Left ventricle myocardium superior (tissue), 1 donor: ENCODE data around the gene NEGR1. TPM values are rescaled to one million over a fixed set of nuclear protein-coding genes. Genes with fewer than 3 reads are reported as not detected.

ENCODE experiments used
- ATAC-seq: fragments of 200-7000 bp; cut with Tn5 transposase; one replicate; pipeline ENCODE4 v1.9.1; 2020; ENCODE audit warnings: mild to moderate bottlenecking, moderate library complexity
- DNase-seq: peaks from one replicate; pipeline ENCODE4 v3.0.0-alpha.2; 2020
- intact Hi-C: fragments of 100-400 bp; cut with micrococcal nuclease; formaldehyde crosslinking; loops from one replicate; pipeline ENCODE4 v1.11.0; 2022
- total RNA-seq: library from RNA; stranded (reverse); fragmentation: NEBNext Ultra II Directional; extraction: Animal tissue kit (Norgen Biotek cat#: 25700); gene quantifications from one replicate; pipeline ENCODE4 v1.2.1, GENCODE V29; 2021
- donor health status: DM: no; HTN: yes; CAD: no; lungs with severe emphysema.

NEGR1 gene
- total RNA-seq, 1 donor from 2014 or later = 10.6 TPM

DNA sequence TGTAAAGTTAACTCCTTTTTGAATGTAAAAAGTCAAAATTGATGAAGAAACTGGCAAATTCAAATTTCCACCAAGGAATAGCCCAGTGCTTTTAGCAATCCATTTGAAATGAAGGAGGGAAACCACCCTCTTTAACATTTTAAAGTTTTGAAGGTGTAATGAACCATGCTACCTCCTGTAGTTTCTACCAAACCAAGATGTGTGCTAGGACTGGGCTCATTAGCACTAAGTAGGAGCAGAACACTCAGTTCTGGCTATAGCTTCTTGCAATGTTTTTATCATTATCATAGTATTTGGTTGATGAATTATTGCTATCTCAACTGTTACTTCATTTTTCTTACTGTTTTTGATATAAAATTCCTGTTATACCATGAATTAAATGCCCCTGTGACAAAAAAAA, 882.3 kb downstream of the NEGR1 start:
- intact Hi-C loops = no loop called here
- DNase-seq (no peak), ATAC-seq (no peak)

DNA sequence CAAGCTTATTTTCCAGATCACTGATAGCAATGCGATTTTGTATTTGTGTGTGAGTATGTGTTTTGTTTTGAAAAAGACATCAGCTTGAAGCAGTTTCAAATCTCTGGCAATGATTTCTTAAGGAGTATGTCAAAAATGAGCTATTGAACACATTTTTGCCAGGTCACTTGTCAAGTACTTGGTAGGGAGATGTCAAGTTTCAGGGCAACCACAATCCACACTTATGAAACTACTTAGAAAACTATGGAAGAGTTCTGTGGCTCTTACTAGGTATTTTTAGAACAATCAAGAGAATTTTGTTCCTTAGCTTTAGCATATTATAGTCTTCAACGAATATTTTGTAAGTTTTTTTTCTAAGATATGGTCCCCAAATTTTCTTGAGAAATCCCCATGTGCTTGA, 882.7 kb downstream of the NEGR1 start:
- DNase-seq (no peak), ATAC-seq (no peak)
- intact Hi-C loops = no loop called here

DNA sequence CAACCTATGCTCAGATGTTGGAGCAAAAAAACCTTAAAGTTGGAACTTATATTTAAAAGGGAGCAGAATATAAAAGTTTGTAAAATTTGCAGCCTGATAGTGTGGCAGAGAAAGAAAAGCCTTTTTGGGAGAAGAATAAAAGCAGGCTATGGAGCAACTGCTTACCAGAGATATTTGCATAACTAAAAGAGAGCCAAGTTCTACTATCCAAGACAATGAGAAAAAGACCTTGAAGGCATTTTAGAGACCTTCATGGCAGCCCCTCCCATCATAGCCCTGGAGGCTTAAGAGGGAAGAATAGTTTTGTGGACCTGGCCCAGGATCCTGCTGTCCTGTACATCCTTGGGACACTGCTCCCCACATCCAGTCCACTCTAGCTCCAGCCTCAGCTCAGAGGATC, 889.0 kb downstream of the NEGR1 start:
- ATAC-seq (no peak), DNase-seq (no peak)
- intact Hi-C loops = no loop called here

DNA sequence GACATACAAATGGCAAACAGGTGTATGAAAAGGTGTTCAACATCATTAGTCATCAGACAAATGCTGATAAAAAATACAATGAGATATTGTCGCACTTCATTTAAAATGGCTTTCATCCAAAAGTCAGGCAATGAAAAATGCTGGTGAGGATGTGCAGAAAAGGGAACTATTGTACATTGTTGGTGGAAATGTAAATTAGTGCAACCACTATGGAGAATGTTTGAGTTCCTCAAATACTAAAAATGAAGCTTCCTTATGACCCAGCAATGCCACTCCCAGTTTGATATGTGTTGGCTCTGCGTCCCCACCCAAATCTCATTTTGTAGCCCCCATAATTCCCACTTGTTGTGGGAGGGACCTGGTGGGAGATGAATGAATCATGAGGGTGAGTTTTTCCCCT, 891.8 kb downstream of the NEGR1 start:
- intact Hi-C loops = no loop called here
- no peak for DNase-seq
- ATAC-seq = no peak

DNA sequence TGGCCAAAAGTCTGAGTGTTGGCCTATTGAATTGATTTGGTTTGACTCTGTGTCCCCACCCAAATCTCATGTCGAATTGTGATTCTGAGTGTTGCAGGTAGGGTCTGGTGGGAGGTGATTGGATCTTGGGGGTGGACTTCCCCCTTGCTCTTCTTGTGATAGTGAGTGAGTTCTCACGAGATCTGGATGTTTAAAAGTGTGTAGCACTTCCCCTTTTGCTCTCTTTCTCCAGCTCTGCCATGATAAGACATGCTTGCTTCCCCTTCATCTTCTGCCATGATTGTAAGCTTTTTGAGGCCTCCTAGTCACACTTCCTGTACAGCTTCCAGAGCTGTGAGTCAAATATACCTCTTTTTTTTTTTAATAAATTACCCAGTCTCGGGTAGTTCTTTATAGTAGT, 904.5 kb downstream of the NEGR1 start:
- DNase-seq (no peak), ATAC-seq (no peak)
- intact Hi-C loops = no loop called here

DNA sequence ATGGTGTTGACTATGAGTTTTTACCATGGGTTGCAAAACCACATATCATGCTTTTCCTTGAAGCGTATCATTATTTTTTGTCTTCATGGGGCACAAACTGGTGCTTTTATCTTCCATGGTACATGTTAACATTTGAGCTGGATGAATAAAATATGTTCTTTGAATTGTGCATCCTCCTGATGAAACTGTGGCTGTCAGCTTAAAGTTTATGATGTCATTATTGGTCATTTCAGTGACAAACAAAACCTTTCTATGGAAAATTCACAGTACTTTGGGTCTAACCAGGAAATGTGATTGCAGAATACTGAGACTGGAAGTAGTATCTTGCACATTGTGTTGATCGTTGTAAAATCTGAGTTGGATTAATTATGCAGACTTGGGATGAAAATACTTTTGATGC, 909.8 kb downstream of the NEGR1 start:
- intact Hi-C loops = no loop called here
- no peak for DNase-seq
- no peak for ATAC-seq

DNA sequence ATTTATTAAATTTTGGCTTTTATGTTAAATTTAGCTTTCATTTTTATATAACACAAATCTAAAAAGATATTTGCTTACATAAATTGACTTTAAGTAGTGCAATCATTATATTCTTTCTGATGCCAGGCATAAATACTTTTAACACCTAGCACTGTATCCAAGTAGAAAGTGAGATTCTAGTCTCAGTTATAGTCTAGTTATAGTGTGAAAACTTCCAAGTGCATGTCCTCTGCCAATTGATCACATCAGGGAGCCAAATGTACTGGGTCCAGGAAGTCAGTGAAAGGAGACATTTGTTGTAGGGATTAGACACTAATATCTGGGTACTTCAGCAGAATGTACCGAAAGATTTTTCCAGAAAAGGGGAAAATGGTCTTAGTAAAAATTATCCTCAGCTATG, 910.8 kb downstream of the NEGR1 start:
- ATAC-seq = no peak
- DNase-seq = no peak
- intact Hi-C loops = no loop called here

DNA sequence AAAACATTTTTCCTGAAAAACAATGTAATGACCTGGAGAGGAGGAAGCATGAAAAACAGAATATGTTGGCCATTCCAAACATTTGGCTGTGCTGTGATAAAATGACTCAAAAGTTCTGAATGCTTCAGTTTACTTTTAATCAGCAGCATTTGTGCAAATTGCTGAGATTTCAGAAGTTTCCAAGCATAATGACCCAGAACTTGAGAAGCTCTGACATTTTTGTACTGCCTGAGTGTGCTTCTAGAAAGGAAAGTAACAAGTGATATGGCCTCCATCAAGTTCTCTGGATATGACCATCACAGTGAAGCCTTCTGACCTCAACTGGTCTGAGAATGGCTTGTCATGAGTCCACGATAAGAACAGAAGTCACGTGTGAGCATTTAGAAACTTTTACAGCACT, 918.1 kb downstream of the NEGR1 start:
- intact Hi-C loops = no loop called here
- DNase-seq (no peak), ATAC-seq (no peak)

DNA sequence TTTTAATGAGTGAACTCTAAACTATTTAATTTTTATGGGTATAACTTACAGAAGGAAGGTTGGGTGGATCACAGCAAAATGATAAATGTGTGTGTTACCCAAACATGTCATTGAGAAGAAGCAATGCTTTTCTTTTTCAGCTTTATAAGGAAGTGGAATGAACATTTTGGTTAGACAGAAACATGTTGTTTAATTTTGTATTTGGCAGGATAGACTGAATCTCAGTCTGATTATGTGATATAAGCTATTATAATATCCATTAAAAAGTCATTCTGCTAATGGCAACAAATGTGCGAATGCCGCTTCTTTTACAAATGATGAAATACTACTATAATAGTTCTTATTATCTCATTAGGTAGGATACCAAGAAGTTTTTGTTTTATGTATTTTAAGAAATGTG, 919.6 kb downstream of the NEGR1 start:
- ATAC-seq (no peak), DNase-seq (no peak)
- intact Hi-C loops = no loop called here

DNA sequence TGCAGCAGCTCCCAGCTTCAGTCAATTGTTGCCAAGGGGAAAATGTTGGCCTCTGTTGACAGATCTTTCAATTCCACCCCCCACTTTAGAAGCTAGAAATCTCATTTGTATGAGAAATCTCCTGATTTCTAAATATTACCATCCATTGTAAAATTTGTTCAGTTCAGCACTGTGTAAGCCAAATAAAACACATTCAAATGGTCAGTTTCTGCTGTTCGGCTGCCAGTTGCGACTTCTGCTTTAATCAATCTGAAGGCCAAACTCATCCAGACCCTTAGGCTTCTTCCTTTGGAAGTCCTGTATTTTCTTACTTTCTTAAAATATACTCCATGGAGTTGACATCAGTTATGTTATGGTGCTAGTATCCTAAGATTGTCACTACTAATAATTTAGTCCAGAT, 920.3 kb downstream of the NEGR1 start:
- intact Hi-C loops = no loop called here
- DNase-seq = no peak
- ATAC-seq = no peak

DNA sequence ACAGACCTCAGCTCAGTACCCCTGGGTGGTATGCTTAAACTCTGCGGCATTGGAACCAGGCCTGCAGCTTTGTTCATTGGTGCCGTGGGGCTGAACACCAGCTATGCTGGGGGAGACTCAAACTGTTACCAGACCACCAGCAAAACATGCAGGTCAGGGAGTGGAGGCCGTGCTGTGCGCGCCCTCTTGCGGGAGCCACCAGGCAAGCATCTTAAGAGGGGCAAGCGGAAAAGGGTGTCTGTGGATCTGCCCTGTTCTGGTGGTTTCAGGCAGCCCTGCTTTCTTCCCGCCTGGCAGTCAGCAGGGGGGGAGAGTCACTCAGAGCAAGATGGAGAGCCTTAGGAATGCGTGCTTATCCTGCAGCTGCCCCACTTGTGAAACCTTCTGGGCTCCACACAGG, 924.6 kb downstream of the NEGR1 start:
- intact Hi-C loops = no loop called here
- ATAC-seq = no peak
- no peak for DNase-seq

DNA sequence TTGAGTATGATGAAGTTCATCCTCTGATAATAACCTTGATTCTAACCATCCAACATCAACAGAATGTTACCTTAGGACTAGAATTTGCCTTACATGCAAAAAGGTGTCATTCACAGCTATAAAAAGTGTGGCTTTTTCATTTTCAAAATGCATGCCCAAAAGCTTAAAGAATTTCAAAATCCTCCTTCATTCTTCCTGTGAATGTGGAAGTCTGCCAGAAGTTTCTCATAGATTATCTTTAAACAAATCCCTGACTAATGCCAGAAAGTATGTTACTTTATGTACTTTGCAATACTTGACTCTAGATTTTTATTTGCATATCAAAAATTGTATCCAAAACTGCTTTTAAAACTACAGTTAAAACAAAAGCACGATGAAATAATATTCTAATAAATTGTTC, 930.9 kb downstream of the NEGR1 start:
- intact Hi-C loops = no loop called here
- ATAC-seq = no peak
- DNase-seq = no peak

DNA sequence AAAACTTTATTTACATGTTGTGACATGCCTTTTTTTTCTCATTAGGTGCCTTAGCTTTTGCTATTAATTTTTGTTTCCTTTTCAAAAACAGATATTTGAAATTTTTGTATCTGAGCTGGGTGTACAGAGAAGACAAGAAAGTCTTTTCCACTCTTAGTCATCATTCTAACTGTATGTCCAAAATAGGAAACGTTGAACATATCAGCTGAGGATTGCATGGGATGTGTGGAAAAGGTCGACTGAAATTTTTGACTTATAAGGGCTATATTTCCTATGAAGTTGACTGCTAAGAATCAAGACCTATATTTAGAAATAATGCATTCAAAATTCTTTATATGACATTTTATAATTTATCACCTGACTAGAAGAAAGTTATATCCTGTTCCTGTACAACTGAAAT, 931.5 kb downstream of the NEGR1 start:
- intact Hi-C loops = no loop called here
- ATAC-seq = no peak
- DNase-seq = no peak

DNA sequence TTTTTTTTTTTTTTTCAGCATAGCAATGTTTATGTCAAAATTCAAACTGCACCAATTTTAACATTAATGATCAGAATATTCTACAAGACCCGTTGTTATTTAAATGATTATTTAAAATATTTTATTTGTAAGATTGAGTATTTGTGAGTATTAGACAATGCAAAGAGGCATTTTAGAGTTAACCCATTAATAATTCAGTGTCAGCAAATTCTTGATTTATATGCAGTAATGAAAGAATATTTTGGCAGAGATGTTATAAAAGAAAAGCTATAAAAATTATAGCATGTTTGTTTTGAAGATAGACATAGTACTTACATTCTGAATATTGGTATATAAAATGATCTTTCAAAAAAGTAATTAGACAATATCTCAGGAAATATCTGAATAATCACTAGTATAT, 932.0 kb downstream of the NEGR1 start:
- ATAC-seq (no peak), DNase-seq (no peak)
- intact Hi-C loops = no loop called here
